ENCODE results near the gene PNMA8C.

DNA sequence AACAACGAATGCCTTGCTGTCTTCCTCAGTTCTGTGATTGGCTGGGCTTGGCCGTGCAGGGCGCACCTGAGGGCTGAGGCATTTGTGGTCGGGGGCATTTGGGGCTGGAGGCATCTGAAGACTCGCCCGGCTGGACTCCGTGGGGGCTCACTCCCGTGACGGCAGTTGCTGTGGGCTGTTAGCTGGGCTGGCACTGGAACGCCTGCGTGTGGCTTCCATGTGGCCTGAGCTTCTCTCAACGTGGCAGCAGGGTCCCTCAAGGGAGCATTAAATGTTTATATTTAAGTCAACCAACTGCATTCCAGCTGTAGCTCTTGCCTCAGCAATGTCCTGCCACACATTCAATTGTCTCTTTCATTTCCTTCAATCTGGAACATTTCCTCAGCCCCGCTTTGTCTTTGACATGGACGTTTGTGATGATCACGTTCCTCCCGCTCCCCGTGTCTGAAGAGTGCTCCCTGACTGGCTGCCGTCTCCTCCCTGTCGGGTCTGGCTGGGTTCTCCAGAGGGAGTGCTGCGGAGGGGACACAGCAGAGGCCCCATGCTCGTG lies 36.4 kb downstream of the PNMA8C start:
- TF ChIP-seq CEBPB (IDR thresholded peaks at IDR 0.05) (no peak), EP300 (IDR thresholded peaks at IDR 0.05; ENCODE audit: borderline replicate concordance) (no peak)

All from Ishikawa (cell line).